RWPE2 (cell line): ENCODE data around the gene ABHD17C.

Source experiments
- ATAC-seq: fragments of 200-7000 bp; cut with Tn5 transposase; 3 replicates; pipeline ENCODE4 v1.9.1; 2021; ENCODE audit warnings: low read depth
- DNase-seq: peaks from one replicate; pipeline ENCODE4 v3.0.0-alpha.2; 2020; ENCODE audit warnings: low spot score
- H3K27ac ChIP-seq: fragments of 450-650 bp; 2 replicates; pipeline ENCODE4 v1.5.1; 2017; ENCODE audit warnings: mild to moderate bottlenecking; ENCODE audit not compliant: poor library complexity, severe bottlenecking
- H3K27me3 ChIP-seq: fragments of 250-450 bp; sonication (Bioruptor Pico); 2 replicates; pipeline ENCODE4 v1.5.1; 2021; ENCODE audit warnings: mild to moderate bottlenecking, moderate library complexity; ENCODE audit not compliant: insufficient read depth, poor library complexity, severe bottlenecking
- H3K36me3 ChIP-seq: fragments of 250-450 bp; sonication (Bioruptor Pico); 2 replicates; pipeline ENCODE4 v1.5.1; 2020; ENCODE audit warnings: low read depth, mild to moderate bottlenecking, moderate library complexity
- H3K4me1 ChIP-seq: fragments of 250-450 bp; sonication (Bioruptor Pico); 2 replicates; pipeline ENCODE4 v1.5.1; 2021; ENCODE audit warnings: mild to moderate bottlenecking, moderate library complexity; ENCODE audit not compliant: insufficient read depth, poor library complexity, severe bottlenecking
- H3K4me3 ChIP-seq: fragments of 250-450 bp; sonication (Bioruptor Pico); 2 replicates; pipeline ENCODE4 v1.5.1; 2021; ENCODE audit warnings: mild to moderate bottlenecking, moderate library complexity; ENCODE audit not compliant: severe bottlenecking
- H3K9me3 ChIP-seq: fragments of 250-450 bp; sonication (Bioruptor Pico); 2 replicates; pipeline ENCODE4 v1.5.1; 2021; ENCODE audit warnings: mild to moderate bottlenecking, moderate library complexity; ENCODE audit not compliant: severe bottlenecking
- TF ChIP-seq, protein P1 (sequence below): fragments of 450-650 bp; IDR thresholded peaks from one replicate; pipeline ENCODE4 v1.5.1; 2017; ENCODE audit warnings: mild to moderate bottlenecking, moderate library complexity; ENCODE audit not compliant: poor library complexity, severe bottlenecking

ABHD17C gene

DNA sequence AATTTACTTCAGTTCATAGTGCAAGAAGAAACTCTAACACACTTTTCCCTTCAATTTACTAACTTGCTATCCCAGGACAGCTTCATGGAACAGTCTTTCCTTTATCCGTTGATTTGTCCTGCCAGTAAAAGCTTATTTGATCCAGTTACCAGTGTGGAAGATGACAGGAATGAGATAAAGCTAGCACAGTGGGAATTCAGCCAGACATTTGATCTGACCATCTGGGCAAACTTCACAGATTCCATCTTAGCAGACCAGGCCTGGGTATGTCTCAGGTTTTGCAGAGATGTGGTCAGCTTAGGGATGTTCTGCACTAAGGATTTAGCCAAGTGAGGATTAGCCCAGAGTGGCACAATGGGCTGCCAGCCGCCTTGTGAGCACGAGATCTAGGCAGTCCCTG is 103.8 kb downstream of the ABHD17C start:
- H3K36me3 ChIP-seq, result no peaks in the 10 kb centered on the region
- DNase-seq, result no peak
- ATAC-seq, result no peak
- H3K27ac ChIP-seq, result no peak overlapping the region
- TF ChIP-seq, protein P1, sequence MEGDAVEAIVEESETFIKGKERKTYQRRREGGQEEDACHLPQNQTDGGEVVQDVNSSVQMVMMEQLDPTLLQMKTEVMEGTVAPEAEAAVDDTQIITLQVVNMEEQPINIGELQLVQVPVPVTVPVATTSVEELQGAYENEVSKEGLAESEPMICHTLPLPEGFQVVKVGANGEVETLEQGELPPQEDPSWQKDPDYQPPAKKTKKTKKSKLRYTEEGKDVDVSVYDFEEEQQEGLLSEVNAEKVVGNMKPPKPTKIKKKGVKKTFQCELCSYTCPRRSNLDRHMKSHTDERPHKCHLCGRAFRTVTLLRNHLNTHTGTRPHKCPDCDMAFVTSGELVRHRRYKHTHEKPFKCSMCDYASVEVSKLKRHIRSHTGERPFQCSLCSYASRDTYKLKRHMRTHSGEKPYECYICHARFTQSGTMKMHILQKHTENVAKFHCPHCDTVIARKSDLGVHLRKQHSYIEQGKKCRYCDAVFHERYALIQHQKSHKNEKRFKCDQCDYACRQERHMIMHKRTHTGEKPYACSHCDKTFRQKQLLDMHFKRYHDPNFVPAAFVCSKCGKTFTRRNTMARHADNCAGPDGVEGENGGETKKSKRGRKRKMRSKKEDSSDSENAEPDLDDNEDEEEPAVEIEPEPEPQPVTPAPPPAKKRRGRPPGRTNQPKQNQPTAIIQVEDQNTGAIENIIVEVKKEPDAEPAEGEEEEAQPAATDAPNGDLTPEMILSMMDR, result no peak
- no peaks in the 10 kb centered on the region for H3K9me3 ChIP-seq
- H3K4me3 ChIP-seq, result no peak overlapping the region
- H3K4me1 ChIP-seq, result no peaks in the 10 kb centered on the region
- H3K27me3 ChIP-seq, result no peaks in the 10 kb centered on the region

DNA sequence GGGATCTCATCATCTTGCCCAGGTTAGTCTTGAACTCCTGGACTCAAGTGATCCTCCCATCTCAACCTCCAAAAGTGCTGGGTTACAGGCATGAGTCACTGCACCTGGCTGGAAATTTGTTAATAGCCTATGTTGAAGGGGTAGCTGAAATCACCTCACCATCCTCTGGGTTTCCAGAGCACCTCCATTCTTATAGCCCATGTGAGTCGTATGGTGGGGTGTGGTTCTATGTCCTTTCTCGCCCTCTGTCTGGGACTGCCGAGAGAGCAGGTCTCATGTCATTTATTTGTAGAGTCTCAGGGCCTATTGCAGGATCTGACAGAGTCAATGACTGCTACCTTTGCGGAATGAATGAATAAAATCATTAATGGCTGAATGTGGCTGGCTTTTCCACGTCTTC is 105.0 kb downstream of the ABHD17C start:
- TF ChIP-seq, protein P1, result no peak
- peak; percentile 28; the same call in 2 of the 3 replicates for ATAC-seq
- H3K9me3 ChIP-seq, result no peaks in the 10 kb centered on the region
- H3K27ac ChIP-seq, result no peak overlapping the region
- H3K27me3 ChIP-seq, result no peaks in the 10 kb centered on the region
- H3K4me1 ChIP-seq, result peaks cover 6% of the 10 kb centered on the region
- DNase-seq, result no peak
- no peaks in the 10 kb centered on the region for H3K36me3 ChIP-seq
- no peak overlapping the region for H3K4me3 ChIP-seq

DNA sequence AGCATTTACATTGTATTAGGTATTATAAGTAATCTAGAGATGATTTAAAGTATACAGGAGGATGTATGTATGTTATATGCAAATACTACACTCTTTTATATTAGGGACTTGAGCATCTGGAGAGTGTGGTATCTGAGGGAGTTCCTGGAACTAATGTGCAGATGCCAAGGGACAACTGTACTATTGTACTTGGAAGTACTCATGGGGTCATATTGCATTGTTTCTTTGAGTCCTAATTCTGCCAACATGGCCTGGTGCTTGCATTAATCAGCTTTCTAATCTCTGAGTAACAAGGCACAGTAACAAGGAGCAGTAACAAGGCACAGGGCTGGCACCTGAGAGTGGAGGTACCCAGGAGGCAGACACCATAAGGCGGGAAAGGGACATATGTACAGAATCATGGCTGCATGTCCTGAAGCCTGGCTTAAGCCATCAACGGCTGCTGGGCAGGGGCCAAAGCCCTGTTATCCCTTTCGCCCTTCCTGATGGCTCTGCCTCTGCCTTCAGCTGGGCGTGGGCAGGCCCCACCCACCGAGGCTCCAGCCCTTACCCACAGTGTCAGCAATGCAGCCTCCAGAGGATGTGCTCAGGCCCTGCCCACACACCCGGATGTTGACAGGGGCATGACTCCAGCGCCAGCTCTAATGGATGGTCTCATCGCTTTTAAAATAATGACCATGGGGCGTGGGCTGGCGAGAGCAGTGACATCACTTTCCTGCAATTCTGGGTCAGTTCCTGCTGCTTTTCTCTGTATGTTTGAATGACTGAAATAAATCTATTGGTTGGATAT is 107.0 kb downstream of the ABHD17C start:
- TF ChIP-seq, protein P1, result no peak
- H3K36me3 ChIP-seq, result no peaks in the 10 kb centered on the region
- peak; percentile 34; the same call in 1 of the 3 replicates for ATAC-seq
- H3K27ac ChIP-seq, result no peak overlapping the region
- no peak overlapping the region for H3K4me3 ChIP-seq
- H3K4me1 ChIP-seq, result peaks cover 18% of the 10 kb centered on the region
- no peak for DNase-seq
- H3K9me3 ChIP-seq, result no peaks in the 10 kb centered on the region
- H3K27me3 ChIP-seq, result no peaks in the 10 kb centered on the region

DNA sequence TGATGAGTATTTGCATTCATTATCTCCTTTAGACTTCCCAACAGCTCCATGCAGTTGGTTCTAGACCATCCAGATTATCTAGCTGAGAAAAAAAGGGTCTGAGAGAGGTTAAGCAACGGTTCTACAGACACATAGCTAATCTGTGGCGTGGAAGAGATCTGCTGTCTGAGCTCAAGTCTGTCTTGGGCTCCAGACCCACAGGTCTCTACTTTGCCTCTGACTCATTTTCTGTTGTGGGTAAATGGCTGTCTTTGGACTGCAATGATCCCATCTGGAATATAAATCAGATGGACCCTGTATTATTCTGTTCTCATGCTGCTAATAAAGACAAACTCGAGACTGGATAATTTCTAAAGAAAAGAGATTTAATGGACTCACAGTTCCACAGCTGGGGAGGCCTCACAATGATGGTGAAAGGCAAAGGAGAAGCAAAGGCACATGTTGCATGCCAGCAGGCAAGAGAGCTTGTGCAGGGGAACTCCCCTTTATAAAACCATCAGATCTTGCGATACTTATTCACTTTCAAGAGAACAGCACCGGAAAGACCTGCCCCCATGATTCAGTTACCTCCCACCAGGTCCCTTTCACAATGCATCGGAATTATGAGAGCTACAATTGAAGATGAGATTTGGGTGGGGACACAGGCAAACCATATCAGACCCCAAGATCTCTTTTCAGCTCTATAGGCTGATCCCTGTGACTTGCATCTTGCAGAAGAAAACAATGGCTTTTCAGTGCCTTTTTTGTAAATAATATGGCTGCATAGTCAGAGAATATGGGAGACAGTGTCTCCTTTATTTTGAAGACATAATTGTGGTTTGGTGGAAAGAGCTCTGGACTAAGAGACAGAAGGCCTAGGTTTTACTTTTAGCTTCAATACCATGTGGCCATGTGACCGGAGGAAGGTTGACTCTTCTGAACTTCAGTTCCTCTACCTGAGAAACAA is 108.7 kb downstream of the ABHD17C start:
- Histone ChIP-seq H3K36me3 (no peaks in the 10 kb centered on the region), H3K4me3 (no peak overlapping the region), H3K27me3 (no peaks in the 10 kb centered on the region), H3K27ac (no peak overlapping the region), H3K9me3 (no peaks in the 10 kb centered on the region), H3K4me1 (peaks cover 18% of the 10 kb centered on the region)
- TF ChIP-seq, protein P1, result no peak
- DNase-seq (no peak), ATAC-seq (no peak)
